HCT116 (cell line): ENCODE results near the gene APH1B. TPM values are rescaled to one million over a fixed set of nuclear protein-coding genes. Genes with fewer than 3 reads are reported as not detected.

ENCODE experiments used
- ATAC-seq: fragments of 200-7000 bp; cut with Tn5 transposase; 2 replicates; pipeline ENCODE4 v1.9.1; 2020; ENCODE audit warnings: mild to moderate bottlenecking, moderate library complexity
- BruUV-seq: library from RNA; stranded (reverse); fragments of 400-500 nt; replicated peaks from 2 replicates; lab custom pipeline; 2021; lab: Mats Ljungman, UMichigan
- CTCF ChIA-PET: fragments of 300-600 bp; sonication (Branson Sonifier 250); formaldehyde crosslinking; loops from one replicate; lab custom pipeline; 2021; ENCODE audit warnings: antibody characterized with exemption; lab: Charles Lee
- POLR2A ChIA-PET: fragments of 300-600, 350-600 bp; sonication (Branson Sonifier 250); formaldehyde crosslinking; loops from one replicate; lab custom pipeline; 2021; ENCODE audit warnings: antibody characterized with exemption; lab: Charles Lee
- RAD21 ChIA-PET, 2 experiments: fragments of 300-600 bp; sonication (Branson Sonifier 250); formaldehyde crosslinking; loops; one replicate each; lab custom pipeline; 2023; ENCODE audit warnings: low total read pairs in 2 of 2; ENCODE audit not compliant: uncharacterized antibody in 2 of 2, unreplicated experiment in 2 of 2, low non-redundant PET in 1 of 2; lab: Charles Lee
- DNase-seq: peaks from one replicate; pipeline ENCODE4 v3.0.0-alpha.2; 2010; ENCODE audit warnings: low read depth, low spot score
- H2AFZ ChIP-seq: fragments of 200-600 bp; shearing (Covaris generic), sonication (generic); 2 replicates; pipeline ENCODE4 v1.6.1; 2017; ENCODE audit warnings: low read depth, mixed run types, mixed read lengths, antibody characterized with exemption, low read length; ENCODE audit not compliant: poor library complexity, severe bottlenecking
- H3K27ac ChIP-seq: 2 replicates; pipeline ENCODE4 v1.5.1; 2012; ENCODE audit warnings: low read depth, low read length
- H3K27me3 ChIP-seq: fragments of 200-600 bp; sonication (generic); 2 replicates; pipeline ENCODE4 v1.6.1; 2016; ENCODE audit warnings: mixed run types, low read length, mixed read lengths; ENCODE audit not compliant: insufficient read depth
- H3K36me3 ChIP-seq, 2 experiments: fragments of 200-500 bp in 1 of 2; fragments of 200-600 bp in 1 of 2; sonication (Bioruptor generic) in 1 of 2; sonication (generic) in 1 of 2; 2 replicates each; pipeline versions ENCODE4 v1.5.1 to v1.6.1; 2014 to 2016; ENCODE audit warnings: low read length in 2 of 2, inconsistent platforms in 1 of 2, mixed read lengths in 1 of 2, mixed run types in 1 of 2; ENCODE audit not compliant: insufficient read depth in 2 of 2, control insufficient read depth in 1 of 2
- H3K4me1 ChIP-seq, 2 experiments: fragments of 200-600 bp in 1 of 2; sonication (generic) in 1 of 2; 2 replicates each; pipeline versions ENCODE4 v1.5.1 to v1.6.1; 2012 to 2017; ENCODE audit warnings: low read length in 2 of 2, inconsistent platforms in 1 of 2, mild to moderate bottlenecking in 1 of 2, mixed read lengths in 1 of 2, mixed run types in 1 of 2, moderate library complexity in 1 of 2; ENCODE audit not compliant: insufficient read depth in 2 of 2, control insufficient read depth in 1 of 2
- H3K4me2 ChIP-seq: fragments of 200-600 bp; sonication (generic); 2 replicates; pipeline ENCODE4 v1.6.1; 2017; ENCODE audit warnings: mixed run types, low read length, mixed read lengths
- H3K4me3 ChIP-seq, 2 experiments: fragments of 200-600 bp in 1 of 2; sonication (generic) in 1 of 2; replicated peaks in 1 of 2; 2 replicates each; pipeline ENCODE4 v1.5.1; 2011 to 2016; ENCODE audit warnings: low read length in 2 of 2, control low read depth in 1 of 2, low read depth in 1 of 2, mild to moderate bottlenecking in 1 of 2, mixed read lengths in 1 of 2, mixed run types in 1 of 2
- H3K79me2 ChIP-seq: fragments of 200-600 bp; sonication (generic); 2 replicates; pipeline ENCODE4 v1.6.1; 2017; ENCODE audit warnings: mild to moderate bottlenecking, mixed run types, low read length, moderate library complexity, mixed read lengths; ENCODE audit not compliant: insufficient read depth
- H3K9ac ChIP-seq: fragments of 200-600 bp; sonication (generic); 2 replicates; pipeline ENCODE4 v1.6.1; 2016; ENCODE audit warnings: low read length, mixed read lengths
- H3K9me2 ChIP-seq: fragments of 200-600 bp; sonication (generic), shearing (Covaris generic); 2 replicates; pipeline ENCODE4 v1.6.1; 2017; ENCODE audit warnings: mixed run types, mild to moderate bottlenecking, moderate library complexity; ENCODE audit not compliant: insufficient read depth
- H3K9me3 ChIP-seq, 2 experiments: fragments of 200-500 bp in 1 of 2; fragments of 200-600 bp in 1 of 2; sonication (Bioruptor generic) in 1 of 2; sonication (generic) in 1 of 2; 2 replicates each; pipeline ENCODE4 v1.6.1; 2014 to 2017; ENCODE audit warnings: low read length in 2 of 2, mixed read lengths in 2 of 2, inconsistent platforms in 1 of 2, low read depth in 1 of 2, mild to moderate bottlenecking in 1 of 2, mixed run types in 1 of 2, moderate library complexity in 1 of 2; ENCODE audit not compliant: control insufficient read depth in 1 of 2, insufficient read depth in 1 of 2
- H4K20me1 ChIP-seq: fragments of 200-600 bp; sonication (generic), shearing (Covaris generic); 2 replicates; pipeline ENCODE4 v1.6.1; 2017; ENCODE audit warnings: mixed run types, mild to moderate bottlenecking, moderate library complexity; ENCODE audit not compliant: insufficient read depth
- CBX3 ChIP-seq: IDR thresholded peaks from 2 replicates; pipeline ENCODE4 v1.6.1; 2012; ENCODE audit warnings: low read depth
- EGR1 ChIP-seq: IDR thresholded peaks from 2 replicates; pipeline ENCODE4 v1.6.1; 2012; ENCODE audit warnings: low read depth
- ELF1 ChIP-seq: IDR thresholded peaks from 2 replicates; pipeline ENCODE4 v1.6.1; 2012; ENCODE audit warnings: low read depth, borderline replicate concordance
- EZH2 ChIP-seq: fragments of 200-600 bp; sonication (generic); IDR thresholded peaks from 2 replicates; pipeline ENCODE4 v1.6.1; 2017; ENCODE audit warnings: antibody characterized with exemption, mixed run types
- EZH2phosphoT487 ChIP-seq: fragments of 200-600 bp; IDR thresholded peaks from 2 replicates; pipeline ENCODE4 v1.6.1; 2018; ENCODE audit warnings: antibody characterized with exemption, borderline replicate concordance
- FOSL1 ChIP-seq: IDR thresholded peaks from 2 replicates; pipeline ENCODE4 v1.6.1; 2012; ENCODE audit warnings: low read depth
- JUND ChIP-seq: IDR thresholded peaks from 2 replicates; pipeline ENCODE4 v1.6.1; 2012
- POLR2A ChIP-seq: IDR thresholded peaks from 2 replicates; pipeline ENCODE4 v1.7.0; 2011; ENCODE audit warnings: borderline replicate concordance; ENCODE audit not compliant: insufficient read depth, insufficient read length; ENCODE audit errors: extremely low read depth
- RAD21 ChIP-seq: IDR thresholded peaks from 2 replicates; pipeline ENCODE4 v1.6.1; 2012; ENCODE audit warnings: low read depth, mild to moderate bottlenecking
- SP1 ChIP-seq: IDR thresholded peaks from 2 replicates; pipeline ENCODE4 v1.6.1; 2012; ENCODE audit warnings: low read depth
- SRF ChIP-seq: IDR thresholded peaks from 2 replicates; pipeline ENCODE4 v1.6.1; 2012; ENCODE audit warnings: low read depth
- TCF7L2 ChIP-seq: IDR thresholded peaks from 2 replicates; pipeline ENCODE4 v1.7.0; 2011; ENCODE audit warnings: borderline replicate concordance, inconsistent platforms; ENCODE audit not compliant: insufficient read depth, insufficient read length; ENCODE audit errors: extremely low read depth
- ZFX ChIP-seq: fragments of 450-650 bp; IDR thresholded peaks from 2 replicates; pipeline ENCODE4 v1.6.1; 2017
- ZNF274 ChIP-seq: fragments of 200-500 bp; sonication (Bioruptor generic); IDR thresholded peaks from 2 replicates; pipeline ENCODE4 v1.6.1; 2014; ENCODE audit warnings: mild to moderate bottlenecking, low read depth, low read length, inconsistent platforms
- intact Hi-C: fragments of 100-400 bp; cut with micrococcal nuclease; formaldehyde crosslinking; loops from 2 replicates; pipeline ENCODE4 v1.10.0; 2022
- total RNA-seq: library from RNA; stranded (reverse); gene quantifications from one replicate; pipeline ENCODE4 v1.2.1, GENCODE V29; 2021; ENCODE audit not compliant: unreplicated experiment
- TF ChIP-seq, protein P1 (sequence below): IDR thresholded peaks from 2 replicates; pipeline ENCODE4 v1.6.1; 2012
- TF ChIP-seq, protein P2 (sequence below): IDR thresholded peaks from 2 replicates; pipeline ENCODE4 v1.6.1; 2012
- TF ChIP-seq, protein P3 (sequence below): IDR thresholded peaks from 2 replicates; pipeline ENCODE4 v1.6.1; 2011; ENCODE audit warnings: mild to moderate bottlenecking, low read length, moderate library complexity; ENCODE audit not compliant: insufficient replicate concordance; ENCODE audit errors: extremely low read depth
- TF ChIP-seq, protein P4 (sequence below), 3 experiments: fragments of 200-600 bp in 1 of 3; sonication (generic) in 1 of 3; IDR thresholded peaks in 2 of 3; conservative IDR thresholded peaks in 1 of 3; 2 replicates each; pipeline ENCODE4 v1.5.1; 2012 to 2017; ENCODE audit warnings: low read depth in 2 of 3, low read length in 2 of 3, antibody characterized with exemption in 1 of 3, borderline replicate concordance in 1 of 3, control low read depth in 1 of 3, mild to moderate bottlenecking in 1 of 3, mixed read lengths in 1 of 3, mixed run types in 1 of 3, moderate library complexity in 1 of 3; ENCODE audit not compliant: insufficient read depth in 1 of 3

The APH1B gene
- total RNA-seq, 1 experiment from 2014 or later, result 8.5 TPM

DNA sequence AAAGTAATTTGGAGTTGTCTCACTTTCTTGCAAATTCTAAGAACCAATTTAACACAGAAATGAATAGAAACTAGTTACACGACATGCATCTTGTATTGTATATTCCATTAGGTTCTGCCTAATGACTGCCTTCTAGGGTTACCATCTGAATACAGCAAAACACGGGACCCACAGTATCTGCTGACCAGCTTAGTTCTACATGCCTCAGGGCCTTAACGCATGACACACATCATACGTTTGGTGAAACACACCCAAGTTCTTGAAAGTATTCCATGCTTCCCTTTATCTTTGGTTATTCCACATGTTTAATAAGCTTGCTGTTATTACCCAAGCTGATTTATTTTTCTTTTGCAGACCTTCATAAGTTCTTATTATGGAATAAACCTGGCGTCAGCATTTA is 27.9 kb downstream of the APH1B start:
- H2AFZ ChIP-seq, result no peak overlapping the region
- H3K9me3 ChIP-seq, result no peaks in the 10 kb centered on the region
- POLR2A ChIA-PET, result no interaction called here
- H3K9ac ChIP-seq, result no peak overlapping the region
- H3K4me1 ChIP-seq, result no peaks in the 10 kb centered on the region
- no peak for ATAC-seq
- RAD21 ChIA-PET, result no interaction called here
- no peak overlapping the region for H3K4me3 ChIP-seq
- no peak for TF ChIP-seq EZH2phosphoT487
- TF ChIP-seq CBX3, result no peak
- TF ChIP-seq ELF1, result no peak
- TF ChIP-seq POLR2A, result no peak
- no peak for TF ChIP-seq TCF7L2
- TF ChIP-seq FOSL1, result no peak
- TF ChIP-seq, all 23 proteins: peak for 0
- intact Hi-C loops, result no loop called here
- Histone ChIP-seq H3K79me2 (no peaks in the 10 kb centered on the region), H3K36me3 (no peaks in the 10 kb centered on the region), H4K20me1 (no peaks in the 10 kb centered on the region), H3K9me2 (no peaks in the 10 kb centered on the region), H3K27me3 (no peaks in the 10 kb centered on the region), H3K4me2 (no peak overlapping the region), H3K27ac (no peak overlapping the region)
- BruUV-seq, result no TSS peak
- CTCF ChIA-PET, result no interaction called here
- no peak for DNase-seq

DNA sequence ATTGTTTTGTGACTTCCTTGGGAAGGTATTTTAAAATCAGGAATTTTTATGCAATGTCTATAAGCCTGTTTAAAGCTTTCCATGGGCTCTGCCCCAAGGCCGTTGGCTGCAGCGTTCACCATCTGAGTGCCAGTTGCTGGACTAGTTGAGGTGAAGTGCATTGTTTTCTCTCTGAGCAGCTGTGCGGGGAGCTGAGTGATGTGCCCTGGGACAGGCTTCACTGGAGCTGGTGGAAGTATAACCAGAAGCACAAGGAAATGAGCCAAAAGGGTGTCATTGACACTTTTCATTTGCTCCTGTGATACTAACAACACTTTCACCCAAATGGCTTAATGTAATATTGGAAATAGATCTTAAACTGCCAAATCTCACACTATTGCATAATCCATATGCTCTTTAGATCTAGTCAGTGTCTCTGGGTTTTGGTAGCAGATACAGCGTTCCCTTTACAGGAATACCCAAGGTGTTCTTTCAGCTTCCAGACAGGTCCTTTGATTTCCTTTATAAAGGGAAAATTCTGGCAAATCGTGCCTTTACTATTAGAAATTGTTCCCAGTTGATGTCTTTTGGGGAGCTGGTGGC is 29.2 kb downstream of the APH1B start:
- H3K27me3 ChIP-seq, result no peaks in the 10 kb centered on the region
- CTCF ChIA-PET, result no interaction called here
- no peak overlapping the region for H3K27ac ChIP-seq
- intact Hi-C loops, result no loop called here
- no peak overlapping the region for H3K4me3 ChIP-seq
- no peaks in the 10 kb centered on the region for H3K4me1 ChIP-seq
- no peaks in the 10 kb centered on the region for H4K20me1 ChIP-seq
- BruUV-seq, result no TSS peak
- no peak overlapping the region for H3K9ac ChIP-seq
- POLR2A ChIA-PET, result no interaction called here
- ATAC-seq, result no peak
- no peak for DNase-seq
- H3K79me2 ChIP-seq, result no peaks in the 10 kb centered on the region
- no peaks in the 10 kb centered on the region for H3K9me2 ChIP-seq
- no peaks in the 10 kb centered on the region for H3K36me3 ChIP-seq
- no peak overlapping the region for H2AFZ ChIP-seq
- RAD21 ChIA-PET, result no interaction called here
- H3K9me3 ChIP-seq, result no peaks in the 10 kb centered on the region
- H3K4me2 ChIP-seq, result no peak overlapping the region
- TF ChIP-seq, protein P1, sequence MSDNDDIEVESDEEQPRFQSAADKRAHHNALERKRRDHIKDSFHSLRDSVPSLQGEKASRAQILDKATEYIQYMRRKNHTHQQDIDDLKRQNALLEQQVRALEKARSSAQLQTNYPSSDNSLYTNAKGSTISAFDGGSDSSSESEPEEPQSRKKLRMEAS, result no peak
- no peak for TF ChIP-seq SP1
- TF ChIP-seq EZH2phosphoT487, result no peak
- no peak for TF ChIP-seq JUND
- TF ChIP-seq EZH2, result no peak
- no peak for TF ChIP-seq EGR1
- no peak for TF ChIP-seq ZFX
- TF ChIP-seq, protein P2, sequence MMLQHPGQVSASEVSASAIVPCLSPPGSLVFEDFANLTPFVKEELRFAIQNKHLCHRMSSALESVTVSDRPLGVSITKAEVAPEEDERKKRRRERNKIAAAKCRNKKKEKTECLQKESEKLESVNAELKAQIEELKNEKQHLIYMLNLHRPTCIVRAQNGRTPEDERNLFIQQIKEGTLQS, result no peak
- no peak for TF ChIP-seq TCF7L2
- no peak for TF ChIP-seq SRF
- no peak for TF ChIP-seq RAD21
- TF ChIP-seq, protein P3, sequence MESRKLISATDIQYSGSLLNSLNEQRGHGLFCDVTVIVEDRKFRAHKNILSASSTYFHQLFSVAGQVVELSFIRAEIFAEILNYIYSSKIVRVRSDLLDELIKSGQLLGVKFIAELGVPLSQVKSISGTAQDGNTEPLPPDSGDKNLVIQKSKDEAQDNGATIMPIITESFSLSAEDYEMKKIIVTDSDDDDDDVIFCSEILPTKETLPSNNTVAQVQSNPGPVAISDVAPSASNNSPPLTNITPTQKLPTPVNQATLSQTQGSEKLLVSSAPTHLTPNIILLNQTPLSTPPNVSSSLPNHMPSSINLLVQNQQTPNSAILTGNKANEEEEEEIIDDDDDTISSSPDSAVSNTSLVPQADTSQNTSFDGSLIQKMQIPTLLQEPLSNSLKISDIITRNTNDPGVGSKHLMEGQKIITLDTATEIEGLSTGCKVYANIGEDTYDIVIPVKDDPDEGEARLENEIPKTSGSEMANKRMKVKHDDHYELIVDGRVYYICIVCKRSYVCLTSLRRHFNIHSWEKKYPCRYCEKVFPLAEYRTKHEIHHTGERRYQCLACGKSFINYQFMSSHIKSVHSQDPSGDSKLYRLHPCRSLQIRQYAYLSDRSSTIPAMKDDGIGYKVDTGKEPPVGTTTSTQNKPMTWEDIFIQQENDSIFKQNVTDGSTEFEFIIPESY, result no peak
- no peak for TF ChIP-seq ZNF274
- TF ChIP-seq, protein P4, sequence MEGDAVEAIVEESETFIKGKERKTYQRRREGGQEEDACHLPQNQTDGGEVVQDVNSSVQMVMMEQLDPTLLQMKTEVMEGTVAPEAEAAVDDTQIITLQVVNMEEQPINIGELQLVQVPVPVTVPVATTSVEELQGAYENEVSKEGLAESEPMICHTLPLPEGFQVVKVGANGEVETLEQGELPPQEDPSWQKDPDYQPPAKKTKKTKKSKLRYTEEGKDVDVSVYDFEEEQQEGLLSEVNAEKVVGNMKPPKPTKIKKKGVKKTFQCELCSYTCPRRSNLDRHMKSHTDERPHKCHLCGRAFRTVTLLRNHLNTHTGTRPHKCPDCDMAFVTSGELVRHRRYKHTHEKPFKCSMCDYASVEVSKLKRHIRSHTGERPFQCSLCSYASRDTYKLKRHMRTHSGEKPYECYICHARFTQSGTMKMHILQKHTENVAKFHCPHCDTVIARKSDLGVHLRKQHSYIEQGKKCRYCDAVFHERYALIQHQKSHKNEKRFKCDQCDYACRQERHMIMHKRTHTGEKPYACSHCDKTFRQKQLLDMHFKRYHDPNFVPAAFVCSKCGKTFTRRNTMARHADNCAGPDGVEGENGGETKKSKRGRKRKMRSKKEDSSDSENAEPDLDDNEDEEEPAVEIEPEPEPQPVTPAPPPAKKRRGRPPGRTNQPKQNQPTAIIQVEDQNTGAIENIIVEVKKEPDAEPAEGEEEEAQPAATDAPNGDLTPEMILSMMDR (IDR thresholded peaks at IDR 0.05 in 2 of 3, conservative IDR thresholded peaks at IDR 0.05 in 1 of 3; ENCODE audit: borderline replicate concordance in 1 of 3, insufficient read depth in 1 of 3, low read depth in 2 of 3, low read length in 2 of 3), result no peak
